GM21381 (cell line): ENCODE data around the gene ATP6V1B1.

Source experiments
- ATAC-seq: cut with Tn5 transposase; IDR thresholded peaks from one replicate; pipeline ENCODE4 v1.9.1; 2021; ENCODE audit warnings: mild to moderate bottlenecking, moderate library complexity; ENCODE audit not compliant: unreplicated experiment

ATP6V1B1 gene

DNA sequence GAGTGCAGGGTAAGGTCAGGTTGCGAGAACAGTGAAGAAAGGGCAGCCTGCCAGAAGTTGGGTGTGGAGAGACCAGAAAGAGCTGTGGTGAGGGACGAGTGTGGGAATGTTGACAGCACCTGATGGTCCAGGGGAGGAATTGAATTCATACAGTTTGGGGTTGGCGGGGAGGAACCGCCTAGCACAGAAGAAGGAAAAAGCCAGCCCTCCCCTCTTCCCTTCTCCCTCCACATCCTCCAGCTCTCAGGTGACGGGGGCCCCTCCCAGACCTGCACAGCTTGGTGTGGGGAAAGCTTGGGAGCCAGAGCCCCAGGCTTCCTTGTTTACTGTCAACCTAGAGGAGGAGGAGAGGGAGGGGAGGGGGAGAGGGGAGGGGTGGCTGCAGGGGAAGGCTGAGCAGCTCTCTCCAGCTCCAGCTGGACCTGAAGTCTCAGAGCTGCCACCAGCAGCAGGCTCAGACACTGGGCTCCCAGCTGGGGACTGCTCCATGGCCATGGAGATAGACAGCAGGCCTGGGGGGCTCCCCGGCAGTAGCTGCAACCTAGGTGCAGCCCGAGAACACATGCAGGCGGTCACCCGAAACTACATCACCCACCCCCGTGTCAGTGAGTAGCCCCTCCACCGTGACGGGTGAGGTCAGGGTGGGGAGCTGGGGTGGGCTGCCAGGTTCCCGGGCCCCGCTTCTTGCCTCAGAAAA lies at the start of gene ATP6V1B1:
ATP6V1B1 (plus strand) TSS at position 433 of the 697 bp plus-strand sequence; CDS start at position 488, 55 bp downstream.
- ATAC-seq, result no peak

DNA sequence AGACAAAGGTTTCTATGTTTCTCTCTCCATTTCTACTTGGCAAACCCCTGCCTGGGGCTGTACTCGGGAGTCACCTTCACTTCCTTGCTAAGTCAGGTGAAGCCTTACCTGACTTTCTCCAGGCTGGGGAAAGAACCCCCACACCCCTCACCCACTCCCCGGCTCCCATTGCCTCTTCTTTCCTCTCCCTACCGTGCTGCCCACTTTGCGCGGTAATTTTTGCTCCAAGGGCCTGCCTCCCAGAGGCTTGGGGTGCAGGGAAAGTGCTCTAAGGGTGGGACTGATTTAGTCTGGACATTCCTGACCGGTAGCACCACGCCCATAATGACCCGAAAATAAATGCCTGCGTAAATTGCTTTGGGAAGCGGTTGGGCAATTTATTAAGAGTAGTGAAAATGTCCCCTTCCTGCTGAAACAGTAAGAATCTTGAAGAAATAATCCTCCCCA lies 49.1 kb upstream of the ATP6V1B1 start:
- ATAC-seq, result no peak

DNA sequence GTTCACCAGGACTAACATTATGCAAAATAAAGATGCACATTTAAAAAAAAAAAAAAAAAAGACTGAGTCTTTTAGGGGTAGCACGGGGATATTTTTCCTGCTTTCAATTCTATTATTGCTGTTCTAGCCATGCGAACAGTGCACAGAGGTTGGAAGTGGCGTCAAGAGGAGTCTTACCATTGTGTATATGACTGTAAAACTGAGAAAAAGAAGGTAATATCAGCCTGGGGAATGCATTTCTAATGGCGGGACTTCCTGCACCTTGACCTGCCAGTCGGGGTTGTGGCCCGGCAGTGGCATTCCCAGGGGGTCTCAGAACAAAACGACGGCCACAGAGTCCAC lies 48.5 kb upstream of the ATP6V1B1 start:
- ATAC-seq, result no peak

DNA sequence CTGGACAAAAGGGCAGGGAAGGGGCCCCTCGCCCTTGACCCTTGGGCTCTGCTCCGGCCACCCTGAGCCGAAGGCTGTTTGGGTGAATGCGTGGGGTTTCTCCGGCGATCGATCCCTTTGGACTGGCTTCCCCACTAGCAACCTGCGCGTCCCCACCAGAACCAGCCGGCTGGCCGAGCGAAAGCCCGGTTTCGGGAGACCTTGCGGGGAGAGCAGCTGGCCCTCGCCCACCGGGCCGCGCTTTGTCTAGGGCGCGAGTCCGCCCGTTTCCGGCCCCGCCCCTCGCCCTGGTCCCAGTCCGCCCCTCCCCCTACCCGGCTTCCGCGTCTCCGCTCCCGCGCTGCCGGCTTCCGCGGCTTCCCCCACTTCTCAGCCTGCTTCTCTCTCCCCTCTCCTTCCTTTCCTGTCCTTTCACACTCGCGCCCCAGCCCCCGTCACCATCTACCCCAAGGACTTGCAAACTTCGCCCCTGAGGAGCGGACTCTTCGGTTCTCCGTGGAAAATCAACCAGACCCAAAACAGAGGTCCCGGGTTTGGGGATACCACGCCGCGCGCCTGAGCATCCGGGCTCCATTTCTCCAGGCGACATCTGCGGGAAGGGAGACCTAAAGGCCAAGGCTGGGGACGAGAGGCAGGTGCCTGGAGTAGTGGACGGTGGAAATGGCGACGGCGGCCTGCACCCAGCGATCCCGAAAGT lies 48.0 kb upstream of the ATP6V1B1 start:
- ATAC-seq, result no peak

DNA sequence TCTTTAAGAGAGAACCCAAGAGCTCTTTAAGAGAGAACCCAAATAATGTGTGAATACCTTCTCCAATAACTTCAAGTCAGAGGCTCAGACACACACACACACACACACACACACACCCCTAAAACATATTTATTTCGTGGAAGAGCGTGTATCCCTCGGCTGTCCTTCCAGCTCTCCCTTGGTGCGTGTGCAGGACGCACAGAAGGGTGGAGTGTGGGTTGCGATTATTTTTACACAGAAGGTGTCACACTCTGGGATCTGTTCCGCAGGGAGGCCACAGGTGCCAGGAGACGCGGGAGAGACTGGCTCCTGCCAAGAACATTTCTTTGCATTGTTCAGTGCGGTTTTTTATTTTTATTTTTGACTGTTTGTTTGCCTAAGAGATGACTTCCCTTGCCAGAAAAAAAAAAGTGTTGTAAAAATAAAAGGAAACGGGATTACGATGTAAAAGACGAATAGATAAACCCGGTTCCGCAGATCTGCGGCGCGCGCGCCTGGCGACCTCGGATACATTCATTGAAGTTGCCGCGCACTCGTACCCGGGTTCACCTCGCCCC lies 47.3 kb upstream of the ATP6V1B1 start:
- no peak for ATAC-seq

DNA sequence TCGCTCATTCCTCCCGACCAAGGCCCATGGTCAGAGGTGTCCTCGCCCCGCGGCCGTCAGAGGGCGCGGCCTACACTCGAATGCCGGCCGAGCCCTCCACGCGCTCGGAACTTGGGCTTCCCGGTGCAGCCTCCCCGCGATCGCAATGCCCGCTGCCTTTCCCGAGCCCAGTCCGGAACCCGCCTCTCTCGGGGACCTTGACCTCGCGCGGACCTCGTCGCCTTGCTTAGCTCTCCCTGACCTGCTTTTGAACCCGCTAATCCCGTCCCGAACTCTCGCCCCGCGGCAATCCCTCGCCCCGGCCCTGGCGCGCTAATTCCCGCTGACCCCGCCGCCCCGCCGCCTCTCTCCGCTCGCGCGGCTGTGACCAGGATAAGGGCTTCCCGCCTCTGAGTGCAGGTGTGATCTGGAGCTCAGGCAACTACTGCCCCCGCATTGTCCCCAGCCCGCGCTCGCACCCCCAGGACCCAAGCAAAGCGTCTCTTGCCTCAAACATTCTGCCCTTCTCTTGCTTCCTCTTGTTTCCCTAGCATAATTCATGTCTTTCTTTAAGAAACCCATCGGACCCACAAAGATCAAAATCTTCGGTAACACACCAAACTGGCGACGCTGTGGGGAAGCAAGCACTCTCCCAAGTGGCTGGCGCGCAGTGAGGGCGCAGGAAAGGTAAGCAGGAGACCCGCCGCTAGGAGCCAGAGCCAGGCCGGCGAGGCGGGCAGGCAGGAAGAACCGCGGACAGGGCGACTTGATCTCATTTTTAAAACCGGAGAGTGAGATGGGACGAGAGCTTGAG lies 46.6 kb upstream of the ATP6V1B1 start:
- no peak for ATAC-seq

DNA sequence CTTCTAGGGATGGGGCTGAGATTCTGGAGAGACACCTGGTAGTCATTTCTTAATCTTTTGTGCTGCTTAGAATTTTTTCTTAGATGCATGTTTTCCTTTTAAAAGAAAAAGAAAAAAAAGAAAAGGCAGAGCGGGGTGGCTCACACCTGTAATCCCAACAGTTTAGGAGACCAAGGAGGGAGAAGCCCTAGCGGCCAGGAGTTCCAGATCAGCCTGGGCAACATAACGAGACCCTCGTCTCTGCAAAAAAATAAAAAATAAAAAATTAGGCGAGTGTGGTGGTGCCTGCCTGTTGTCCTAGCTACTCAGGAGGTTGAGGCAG lies 46.0 kb upstream of the ATP6V1B1 start:
- ATAC-seq, result no peak

DNA sequence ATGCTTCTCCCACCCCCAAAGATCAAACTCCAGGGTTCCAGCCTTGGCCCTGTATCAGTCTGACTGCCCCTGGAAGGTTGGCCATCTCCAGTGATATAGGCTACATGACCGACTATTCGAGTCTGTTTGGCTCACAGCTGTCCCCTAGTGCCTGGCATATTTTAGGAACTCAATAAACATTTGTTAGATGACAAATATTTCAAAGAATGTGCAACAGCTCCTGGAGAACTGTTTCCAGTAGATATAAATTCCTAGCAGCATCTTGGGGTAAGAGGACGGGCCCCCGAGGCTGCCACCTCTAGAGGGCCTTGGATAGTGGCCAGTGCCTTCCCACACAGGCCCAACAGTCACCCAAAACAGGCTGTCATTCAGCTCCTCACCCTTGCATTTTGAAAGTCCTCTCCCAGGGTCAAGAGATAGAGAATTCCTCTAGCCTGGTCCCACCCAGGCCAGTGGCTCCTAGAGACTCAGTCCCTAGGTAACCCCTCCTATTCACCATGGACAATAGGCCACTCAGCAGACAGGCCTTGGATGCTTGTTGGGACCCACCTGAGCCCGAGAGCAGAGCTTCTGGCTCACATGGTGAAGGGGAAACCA lies 45.1 kb upstream of the ATP6V1B1 start:
- ATAC-seq, result no peak

DNA sequence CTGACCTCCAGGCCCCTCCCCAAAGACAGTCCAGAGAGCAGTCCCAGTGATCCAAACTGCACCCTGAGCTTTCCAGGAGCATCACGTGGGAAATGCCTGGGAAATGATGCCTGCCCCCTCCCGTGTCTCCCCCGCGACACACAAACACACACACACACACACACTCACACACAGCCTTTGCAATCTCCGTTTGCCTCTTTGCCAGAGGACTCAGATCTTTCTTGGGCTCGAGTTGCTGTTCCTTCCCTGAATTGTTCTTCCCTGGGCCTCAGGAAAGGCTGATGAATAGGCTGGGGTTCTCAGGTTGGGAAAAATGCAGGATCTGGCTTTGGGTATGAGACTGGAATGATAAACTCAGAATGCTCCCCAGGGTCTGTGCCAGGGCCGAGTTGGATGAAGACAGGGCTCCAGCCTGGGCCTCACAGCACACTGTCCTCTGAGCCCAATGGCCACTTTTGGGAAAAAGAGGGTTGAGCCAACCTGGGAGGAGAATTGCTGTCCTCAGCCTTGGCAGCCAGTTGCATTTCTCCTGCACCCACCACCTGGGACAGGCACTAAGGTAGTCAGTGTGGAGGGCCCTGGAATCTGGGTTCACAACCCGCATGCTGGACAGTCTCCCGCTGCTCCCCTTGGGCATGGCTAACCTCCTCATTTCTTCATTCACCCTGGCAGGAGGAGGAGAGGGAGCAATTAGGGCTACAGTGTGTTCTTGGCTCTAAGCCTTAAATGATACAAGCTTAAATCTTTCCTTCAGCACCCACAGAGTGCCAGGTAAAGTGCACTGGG lies 43.9 kb upstream of the ATP6V1B1 start:
- ATAC-seq, result no peak

DNA sequence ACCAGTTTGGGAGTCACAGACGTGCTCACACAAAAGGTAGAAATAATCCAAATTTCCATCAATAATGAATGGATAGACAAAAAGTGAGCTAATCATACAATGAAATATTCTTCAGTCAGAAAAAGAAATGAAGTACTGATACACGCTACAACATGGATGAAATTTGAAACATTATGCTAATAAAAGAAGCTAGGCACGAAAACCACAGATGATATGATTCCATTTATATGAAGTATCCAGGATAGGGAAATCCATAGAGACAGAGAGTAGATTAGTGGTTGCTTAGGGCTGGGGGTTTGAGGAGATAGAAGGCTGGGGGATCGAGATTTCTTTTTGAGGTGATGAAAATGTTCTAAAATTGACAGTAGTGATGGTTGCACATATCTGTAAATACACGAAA lies 43.0 kb upstream of the ATP6V1B1 start:
- ATAC-seq, result no peak

DNA sequence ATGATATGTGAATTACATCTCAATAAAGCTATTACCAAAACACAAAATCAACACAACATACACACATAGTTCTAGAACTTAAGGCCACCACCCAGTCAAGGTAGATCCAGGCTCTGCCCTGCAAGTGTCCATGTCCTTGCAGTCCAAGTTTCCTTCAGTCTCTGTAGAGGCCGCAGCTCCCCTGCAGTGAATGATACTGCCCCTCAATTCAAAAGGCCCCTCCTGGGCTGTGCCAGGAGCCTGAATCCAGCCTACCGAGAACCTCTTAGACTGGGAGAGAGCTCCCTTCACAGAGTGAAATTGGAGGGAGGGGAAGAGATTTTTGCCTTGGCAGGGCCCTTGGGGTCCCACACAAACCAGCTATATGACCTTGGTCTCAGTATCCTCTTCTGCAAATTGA lies 42.5 kb upstream of the ATP6V1B1 start:
- no peak for ATAC-seq

DNA sequence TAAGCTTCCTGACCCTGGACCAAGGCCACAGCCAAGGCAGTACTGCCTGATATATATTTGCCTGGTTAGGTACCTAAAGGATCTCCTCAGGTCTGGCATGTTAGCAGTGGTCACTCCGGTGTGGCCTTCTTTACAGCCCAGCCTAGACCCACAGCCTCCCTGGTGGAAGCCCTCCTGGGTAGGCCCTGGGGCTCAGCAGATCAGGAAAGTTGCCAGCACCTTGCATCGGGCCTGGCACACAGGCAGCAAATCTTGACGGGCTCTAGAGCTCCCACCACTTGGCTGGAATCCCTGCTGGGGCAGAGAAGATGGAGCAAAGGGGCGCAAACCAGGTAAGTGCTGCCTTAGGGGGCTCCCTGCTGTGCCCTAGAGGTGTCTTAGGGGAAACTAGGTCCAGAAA lies 40.9 kb upstream of the ATP6V1B1 start:
- no peak for ATAC-seq

DNA sequence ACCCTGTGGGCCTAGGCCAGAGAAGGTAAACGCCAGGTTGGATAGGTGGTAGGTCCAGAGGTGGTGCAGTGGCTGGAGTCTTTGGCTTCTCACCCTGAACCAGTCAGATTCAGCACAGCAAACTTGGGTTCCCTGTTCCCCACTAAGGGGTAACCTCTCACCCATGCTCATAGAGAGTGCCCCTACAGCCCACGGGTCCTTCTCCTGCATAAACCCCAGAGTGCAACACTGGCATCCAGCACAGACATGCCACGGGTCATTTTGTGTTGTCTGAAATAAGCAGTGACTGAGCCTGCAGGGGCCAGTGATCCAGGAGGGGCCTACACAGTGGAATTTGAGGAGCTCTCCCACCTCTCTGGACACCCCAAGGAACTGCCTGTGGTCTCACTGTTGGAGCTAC lies 40.5 kb upstream of the ATP6V1B1 start:
- no peak for ATAC-seq

DNA sequence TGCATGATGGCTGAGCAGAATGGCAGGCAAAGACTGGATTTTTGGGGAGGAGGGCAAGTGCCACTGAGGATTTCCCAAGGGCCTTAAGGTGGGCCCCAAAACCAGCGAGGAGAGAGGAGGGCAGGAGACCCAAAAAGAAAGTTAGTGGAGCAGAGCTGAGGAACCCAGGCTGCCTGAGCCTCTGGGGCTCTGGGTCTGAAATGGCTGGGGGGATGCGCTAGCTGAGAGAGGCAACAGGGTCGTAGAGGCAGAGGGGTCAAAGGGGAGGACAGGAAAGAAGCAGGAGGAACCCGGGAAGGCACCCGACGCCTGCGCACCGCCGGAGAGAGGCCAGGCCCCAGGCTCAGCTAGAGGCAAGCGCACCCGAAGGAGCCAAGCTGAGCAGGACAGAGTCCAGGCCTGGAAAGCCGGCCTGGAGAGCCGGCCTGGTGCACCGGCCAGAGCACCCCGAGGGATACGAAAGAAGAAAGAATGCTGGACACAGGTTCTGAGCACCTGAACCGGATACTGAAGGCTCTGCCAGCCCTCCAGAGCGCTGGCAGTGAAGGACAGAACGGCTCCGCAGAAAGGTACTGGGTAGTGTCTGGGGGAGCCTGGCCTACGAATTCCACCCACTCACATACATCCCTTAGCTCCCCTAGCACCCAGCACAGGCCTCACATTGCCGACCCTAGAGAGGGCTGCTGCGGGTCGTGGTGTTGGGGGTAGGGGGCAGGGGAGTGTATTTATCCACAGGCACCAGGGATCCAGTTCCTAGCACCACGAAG lies 39.5 kb upstream of the ATP6V1B1 start:
- no peak for ATAC-seq

DNA sequence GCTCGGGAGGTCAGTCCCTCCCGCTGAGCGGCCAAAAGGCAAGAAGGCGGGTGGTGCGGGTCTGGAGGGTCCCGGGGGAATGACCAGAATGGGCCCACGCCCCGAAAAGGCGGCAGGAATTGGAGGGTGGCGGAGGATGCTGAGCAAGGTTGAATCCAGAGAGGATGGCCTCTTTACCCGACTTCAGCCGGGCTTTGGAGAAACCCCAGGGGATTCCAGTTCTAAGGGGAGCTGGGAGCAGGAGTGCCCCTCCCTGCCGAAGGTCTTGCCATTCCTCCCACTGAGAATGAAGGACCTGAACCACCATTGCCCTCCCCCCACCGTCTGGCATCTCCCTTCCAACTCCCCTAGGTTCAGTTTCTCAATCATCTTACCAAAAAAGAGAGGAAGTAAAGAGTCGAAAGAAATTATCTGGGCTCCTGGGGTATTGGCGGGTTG lies 38.9 kb upstream of the ATP6V1B1 start:
- ATAC-seq, result no peak

DNA sequence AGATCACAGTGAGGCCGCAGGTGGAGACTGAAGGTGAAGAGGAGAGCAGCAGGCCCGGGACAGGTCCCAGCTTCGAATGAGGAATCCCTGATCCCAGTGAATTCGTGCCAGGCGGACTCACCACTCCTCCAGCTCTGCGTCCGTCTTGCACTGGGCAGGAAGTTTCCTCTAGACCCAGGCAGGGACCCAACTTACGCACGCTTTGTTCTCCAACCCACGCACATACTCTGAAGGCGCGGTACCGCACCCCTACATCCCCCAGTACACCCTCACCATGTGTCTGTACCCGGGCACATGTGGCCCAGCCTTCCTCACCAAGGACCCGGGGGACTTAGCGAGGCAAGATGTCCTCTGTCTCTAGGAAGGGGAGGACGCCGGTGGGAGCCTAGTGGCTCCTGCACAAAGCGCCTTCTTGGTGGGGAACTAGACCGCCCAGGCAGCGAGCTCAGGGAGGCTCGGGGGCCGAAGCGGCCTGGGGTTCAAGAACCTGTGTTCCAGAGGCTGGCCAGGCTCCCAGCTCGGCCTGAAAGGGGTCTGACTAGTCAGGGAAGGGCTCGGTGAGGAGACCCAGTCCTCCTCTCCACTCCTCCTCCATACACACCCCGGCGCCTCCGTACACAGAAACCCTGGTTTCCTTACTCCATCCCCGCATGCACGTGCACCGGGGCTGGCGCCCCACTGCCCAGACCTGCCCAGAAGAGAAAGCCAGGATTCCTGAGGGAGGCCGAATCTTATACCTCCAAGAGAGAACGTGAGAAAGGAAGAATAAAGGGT lies 38.3 kb upstream of the ATP6V1B1 start:
- no peak for ATAC-seq

DNA sequence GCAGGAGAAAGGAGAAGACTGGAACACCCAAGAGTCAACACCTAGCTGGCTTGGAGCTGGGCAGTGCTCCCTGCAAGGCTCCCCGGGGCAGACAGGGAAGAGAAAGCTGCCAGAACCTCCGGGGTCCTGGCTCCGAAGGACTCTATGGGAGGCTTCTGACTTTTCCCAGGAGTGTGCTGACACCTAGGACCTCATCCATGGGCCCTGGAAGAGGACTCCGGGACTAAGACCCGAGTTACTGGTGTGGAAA lies 37.8 kb upstream of the ATP6V1B1 start:
- ATAC-seq, result no peak

DNA sequence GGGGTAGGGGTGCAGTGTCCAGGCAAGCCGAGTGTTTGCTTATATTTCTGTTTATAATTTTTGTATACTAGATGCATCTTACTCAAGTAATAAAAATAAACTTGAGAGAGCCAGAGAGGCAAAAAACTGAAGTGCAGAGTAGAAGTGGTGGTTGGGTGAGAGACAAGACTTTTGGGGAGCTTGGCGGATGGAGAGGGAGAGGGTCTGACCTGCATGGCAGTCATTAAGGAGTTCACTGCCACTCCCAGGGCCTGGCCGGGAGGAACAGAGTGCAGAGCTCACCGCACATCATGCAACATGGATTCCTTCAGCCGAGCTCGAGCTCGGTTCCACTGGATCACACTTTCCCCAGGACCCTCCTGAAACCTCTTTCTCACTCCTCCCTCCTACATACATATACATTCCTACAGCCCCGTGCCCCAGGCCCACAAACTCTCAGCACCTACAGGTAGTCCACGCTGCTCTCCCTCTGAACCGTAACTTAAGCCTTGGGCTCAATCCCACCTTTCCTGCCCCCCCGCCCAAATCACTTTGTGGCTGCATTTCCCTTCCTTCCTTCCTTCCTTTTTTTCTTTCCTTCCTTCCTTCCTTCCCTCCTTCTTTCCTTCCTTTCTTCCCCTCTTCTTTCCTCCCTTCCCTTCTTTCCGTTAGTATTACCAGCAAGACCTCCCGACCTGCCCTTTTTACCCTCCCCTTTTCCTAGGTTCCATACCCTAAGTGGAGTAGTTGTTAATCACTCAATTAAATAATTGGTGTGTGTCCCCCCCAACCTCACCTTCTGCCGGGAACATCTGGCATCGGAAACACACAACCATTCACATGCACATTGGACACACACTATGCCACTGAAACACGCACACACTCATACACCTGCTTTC lies 37.1 kb upstream of the ATP6V1B1 start:
- no peak for ATAC-seq
